ENCODE results near the gene CNPY1.

Gene CNPY1

DNA sequence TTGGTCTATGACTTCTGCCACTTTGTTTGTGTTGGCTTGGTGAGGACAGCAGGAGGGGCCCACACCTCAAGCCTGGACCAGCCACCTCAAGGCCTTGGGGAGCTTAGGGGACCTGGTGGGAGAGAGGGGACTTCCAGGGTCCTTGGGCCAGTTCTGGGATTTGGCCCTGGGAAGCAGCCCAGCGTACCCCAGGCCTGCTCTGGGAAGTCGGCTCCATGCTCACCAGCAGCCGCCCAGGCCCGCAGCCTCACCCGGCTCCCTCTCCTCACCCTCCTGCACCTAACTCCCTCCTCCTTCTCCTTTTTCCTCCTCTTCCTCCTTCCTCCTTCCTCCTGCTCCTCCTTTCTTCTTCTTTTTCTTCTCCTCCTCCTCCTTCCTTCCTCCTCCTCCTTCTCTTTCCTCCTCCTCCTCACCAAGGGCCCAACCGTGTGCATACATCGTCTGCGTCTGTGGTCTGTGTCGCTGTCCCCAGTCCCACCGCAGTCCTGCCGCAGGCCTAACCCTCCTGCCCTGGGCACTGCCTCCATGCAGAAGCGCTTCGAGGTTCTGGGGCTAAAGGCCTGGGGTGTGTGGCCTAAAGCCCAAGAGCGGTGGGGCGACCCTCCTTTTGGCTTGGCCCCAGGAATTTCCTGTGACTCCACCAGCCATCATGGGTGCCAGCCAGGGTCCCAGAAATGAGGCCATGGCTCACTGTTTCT lies 83.1 kb downstream of the CNPY1 start:
- no peak for DNase-seq

- no peak for DNase-seq
Measured at GRCh38 chr7:155462163-155462735, 84.1 kb downstream of the CNPY1 start.

GRCh38 chr7:155461631-155462030 lies 84.7 kb downstream of the CNPY1 start:
- no peak for DNase-seq

- DNase-seq: no peak
Measured at GRCh38 chr7:155460926-155461613, 85.3 kb downstream of the CNPY1 start.

- DNase-seq: no peak
Measured at GRCh38 chr7:155459700-155460461, 86.5 kb downstream of the CNPY1 start.

GRCh38 chr7:155458878-155459699 lies 87.3 kb downstream of the CNPY1 start:
- no peak for DNase-seq

DNA sequence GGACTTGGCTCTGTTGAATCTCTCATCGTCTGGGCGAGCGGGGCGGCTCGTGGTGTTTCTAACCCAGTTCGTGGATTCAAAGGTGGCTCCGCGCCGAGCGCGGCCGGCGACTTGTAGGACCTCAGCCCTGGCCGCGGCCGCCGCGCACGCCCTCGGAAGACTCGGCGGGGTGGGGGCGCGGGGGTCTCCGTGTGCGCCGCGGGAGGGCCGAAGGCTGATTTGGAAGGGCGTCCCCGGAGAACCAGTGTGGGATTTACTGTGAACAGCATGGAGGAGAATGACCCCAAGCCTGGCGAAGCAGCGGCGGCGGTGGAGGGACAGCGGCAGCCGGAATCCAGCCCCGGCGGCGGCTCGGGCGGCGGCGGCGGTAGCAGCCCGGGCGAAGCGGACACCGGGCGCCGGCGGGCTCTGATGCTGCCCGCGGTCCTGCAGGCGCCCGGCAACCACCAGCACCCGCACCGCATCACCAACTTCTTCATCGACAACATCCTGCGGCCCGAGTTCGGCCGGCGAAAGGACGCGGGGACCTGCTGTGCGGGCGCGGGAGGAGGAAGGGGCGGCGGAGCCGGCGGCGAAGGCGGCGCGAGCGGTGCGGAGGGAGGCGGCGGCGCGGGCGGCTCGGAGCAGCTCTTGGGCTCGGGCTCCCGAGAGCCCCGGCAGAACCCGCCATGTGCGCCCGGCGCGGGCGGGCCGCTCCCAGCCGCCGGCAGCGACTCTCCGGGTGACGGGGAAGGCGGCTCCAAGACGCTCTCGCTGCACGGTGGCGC lies 88.1 kb downstream of the CNPY1 start, which contains the start of gene EN2:
EN2 (plus strand) TSS at position 19 of the 767 bp plus-strand sequence; CDS start at position 268, 249 bp downstream.
- DNase-seq: peak; percentile 30

DNA sequence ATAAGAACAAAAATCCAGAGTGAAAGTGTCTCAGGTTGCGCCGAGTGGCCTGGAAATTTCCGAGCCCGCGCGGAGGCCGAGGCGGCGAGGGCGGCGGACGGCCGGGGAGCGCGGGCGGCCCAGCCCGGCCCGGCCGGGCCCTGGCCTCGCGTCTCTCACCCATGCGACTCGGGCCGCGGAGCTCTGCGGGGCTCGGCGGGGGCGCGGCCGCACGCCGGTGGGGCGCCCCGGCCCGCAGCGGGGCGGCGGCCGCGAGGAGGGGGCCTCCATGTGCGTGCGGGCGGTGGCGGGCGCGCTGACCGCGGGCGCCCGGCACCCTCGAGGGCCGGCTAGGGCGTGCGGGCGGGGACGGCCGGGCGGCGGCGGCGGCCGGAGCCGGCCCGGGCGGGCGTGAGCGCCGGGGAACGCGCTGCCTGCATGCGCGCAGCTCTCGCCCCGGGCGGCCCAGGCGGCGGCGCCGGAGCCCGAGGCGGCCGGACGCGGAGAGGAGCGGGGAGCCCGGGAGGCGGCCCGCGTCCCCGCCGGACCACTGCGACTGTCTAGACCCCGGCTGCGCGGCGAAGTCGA lies 88.7 kb downstream of the CNPY1 start:
- no peak for DNase-seq

- no peak for DNase-seq
Measured at GRCh38 chr7:155456738-155457543, 89.4 kb downstream of the CNPY1 start.

- no peak for DNase-seq
Measured at GRCh38 chr7:155455776-155456737, 90.3 kb downstream of the CNPY1 start.

DNA sequence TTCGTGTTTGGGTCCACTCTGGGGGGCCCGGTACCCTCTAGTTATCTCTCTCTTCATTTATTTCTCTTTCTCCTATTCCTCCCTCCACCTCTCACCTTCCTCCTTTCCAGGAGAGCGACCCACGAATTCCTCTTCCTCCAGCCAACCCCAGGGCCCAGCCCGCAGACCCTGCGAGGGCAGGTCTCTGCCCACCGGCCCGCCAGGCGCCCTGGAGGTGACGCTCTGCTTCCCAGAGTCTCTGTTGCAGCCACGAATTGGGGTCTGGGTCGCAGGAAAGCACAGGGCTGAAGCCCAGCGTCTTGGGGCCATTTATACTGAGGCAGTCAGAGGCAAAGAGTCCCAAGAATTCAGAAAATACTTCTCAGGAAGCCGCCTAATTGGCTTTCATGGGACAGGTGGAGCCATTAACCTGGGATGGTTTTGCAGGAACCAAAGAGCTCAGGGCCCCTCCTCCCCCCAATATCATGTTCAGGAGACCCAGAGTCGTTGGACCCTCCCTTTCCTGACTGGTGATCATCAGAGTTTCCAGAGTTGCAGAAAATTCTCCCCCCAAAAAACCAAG lies 91.1 kb downstream of the CNPY1 start:
- DNase-seq: no peak

GRCh38 chr7:155454183-155455112 lies 91.9 kb downstream of the CNPY1 start:
- no peak for DNase-seq

GRCh38 chr7:155453296-155454182 lies 92.8 kb downstream of the CNPY1 start:
- DNase-seq: no peak

GRCh38 chr7:155452505-155453295 lies 93.7 kb downstream of the CNPY1 start:
- no peak for DNase-seq

DNA sequence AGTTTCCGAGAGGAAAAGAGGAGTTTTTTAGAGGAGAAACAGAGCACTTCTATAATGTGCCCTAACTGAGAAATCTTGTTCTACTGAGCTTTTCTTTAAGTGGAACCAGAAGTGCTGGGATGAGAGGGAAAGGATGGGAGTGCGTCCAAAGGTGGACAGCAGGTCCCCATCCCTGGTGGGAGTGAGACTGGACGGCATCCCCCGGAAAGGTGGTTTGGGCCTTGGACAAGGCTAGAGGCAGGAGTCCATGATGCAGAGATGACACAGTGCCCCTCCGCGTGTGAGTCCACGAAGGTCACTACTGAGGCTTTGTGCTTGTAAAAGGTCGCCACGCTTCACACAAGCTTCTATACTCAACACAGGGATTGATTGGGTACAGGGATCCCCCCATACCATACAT lies 94.5 kb downstream of the CNPY1 start:
- no peak for DNase-seq

Data from DMS53 (cell line).